Islet of Langerhans (tissue), 1 donor: ENCODE data around the gene IGF1R.

ENCODE experiments used
- FAIRE-seq: peaks from one replicate; lab custom pipeline; 2011; peaks lifted over from hg19 to GRCh38; lab: Jason Lieb, UNC

Gene IGF1R

DNA sequence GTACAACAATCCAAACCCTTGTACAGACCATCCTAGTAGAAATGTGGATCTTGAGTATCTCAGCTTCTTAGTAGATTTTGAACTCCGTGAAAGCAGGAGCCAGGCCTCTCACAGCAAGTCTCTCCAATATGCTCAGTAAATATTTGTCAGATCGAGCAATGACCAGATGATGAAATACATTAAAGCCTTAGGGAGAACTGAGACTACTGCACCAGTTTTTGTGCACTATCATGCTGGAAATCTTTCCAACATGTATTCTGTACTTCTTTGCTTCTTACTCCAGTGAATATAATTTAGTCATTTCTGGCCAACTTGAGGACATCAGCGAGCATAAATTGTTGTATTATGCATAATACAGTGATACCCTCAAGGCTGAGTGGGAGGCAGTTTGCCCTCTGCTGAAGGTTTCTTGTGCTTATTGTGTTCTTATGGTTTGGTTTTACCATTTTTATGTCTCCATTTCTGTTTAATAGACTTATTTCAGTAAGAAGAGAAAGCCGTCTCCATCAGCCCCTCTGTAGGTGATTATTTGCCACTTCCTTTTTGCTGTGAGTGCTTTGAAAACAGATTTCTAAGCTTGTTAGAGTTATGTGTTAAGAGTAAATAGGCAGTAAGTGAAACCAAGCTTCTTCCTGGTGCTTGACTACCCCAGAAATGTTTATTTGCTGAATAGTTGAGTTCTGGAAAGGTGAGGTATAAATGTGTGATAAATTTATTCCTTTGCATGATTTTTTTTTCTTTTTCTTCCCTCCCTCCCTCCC is 212.1 kb downstream of the IGF1R start:
- peak; percentile 49 for FAIRE-seq

DNA sequence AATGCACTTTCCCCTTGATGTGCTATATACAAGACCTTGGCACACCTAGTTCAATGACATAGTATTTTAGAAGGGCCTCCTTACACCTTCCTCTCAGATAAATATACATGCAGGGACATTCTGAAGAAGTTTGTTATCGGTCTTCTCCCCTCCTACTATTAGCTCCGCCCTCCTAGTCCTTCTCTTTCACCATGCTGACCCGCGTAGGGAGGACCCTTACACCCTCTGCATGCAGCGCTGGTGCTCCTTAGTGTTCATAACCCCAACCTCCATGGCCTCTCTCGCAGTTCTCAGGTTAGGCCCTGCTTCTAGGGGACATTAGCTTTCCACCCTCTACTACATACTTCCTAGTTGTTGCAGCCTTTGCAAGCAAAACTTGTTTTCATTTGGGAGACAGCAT is 212.8 kb downstream of the IGF1R start:
- FAIRE-seq: no peak

DNA sequence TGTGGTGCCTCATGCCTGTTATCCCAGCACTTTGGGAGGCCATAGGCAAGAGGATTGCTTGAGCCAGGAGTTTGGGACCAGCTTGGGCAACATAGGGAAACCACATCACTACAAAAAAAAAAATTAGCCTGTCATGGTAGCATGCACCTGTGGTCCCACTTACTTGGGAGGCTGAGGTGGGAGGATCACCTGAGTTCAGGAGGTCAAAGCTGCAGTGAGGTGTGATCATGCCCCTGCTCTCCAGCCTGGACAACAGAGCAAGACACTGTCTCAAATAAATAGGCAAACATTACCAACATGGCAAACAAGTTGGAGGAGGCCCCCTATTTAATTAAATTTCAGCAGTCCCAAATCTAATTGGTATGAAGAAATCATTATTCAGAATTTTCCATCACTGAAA is 215.6 kb downstream of the IGF1R start:
- no peak for FAIRE-seq

DNA sequence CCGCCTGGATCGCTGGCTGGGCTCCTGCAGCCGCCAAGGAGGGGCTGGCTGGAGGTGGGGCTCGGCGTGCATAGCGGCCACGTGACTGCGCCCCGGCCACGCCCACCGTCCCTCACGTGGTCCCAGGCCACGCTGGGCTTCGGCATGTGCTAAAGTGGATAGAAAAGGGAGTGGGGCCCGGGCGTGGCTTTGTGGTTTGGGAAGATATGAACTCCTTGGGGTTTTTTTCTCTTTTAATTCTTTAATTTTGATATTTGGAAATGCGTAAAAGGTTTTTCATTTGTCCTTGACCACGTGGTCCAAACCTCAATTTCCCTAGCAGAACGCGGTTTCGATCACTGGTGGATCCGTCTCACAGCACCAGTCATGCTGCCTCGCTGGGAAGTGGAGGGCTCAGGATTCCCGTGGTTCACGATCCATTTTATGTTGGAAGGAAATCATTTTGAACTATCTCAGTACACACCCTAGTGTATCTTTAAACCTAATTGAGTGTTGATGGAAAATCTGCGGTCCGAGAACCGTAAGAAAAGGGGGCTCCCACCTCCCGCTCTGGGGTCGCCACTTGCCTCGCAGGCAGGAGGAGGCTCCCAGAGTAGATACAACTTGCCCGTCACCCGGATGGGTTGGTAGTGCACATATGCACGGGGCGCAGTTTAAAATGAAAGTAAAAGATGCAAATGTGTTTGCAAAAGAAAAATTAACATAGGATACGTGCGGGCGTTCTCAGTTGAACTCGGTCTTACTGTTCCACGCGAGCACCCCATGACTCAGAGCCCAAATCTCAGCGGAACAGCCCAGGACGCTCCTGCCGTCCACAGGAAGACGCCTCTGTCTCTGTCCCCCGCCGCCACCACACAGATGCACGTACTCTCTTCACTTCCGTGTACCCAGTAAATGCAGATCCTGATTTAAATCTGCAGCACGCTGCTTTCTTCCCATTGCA is 217.3 kb downstream of the IGF1R start:
- no peak for FAIRE-seq

DNA sequence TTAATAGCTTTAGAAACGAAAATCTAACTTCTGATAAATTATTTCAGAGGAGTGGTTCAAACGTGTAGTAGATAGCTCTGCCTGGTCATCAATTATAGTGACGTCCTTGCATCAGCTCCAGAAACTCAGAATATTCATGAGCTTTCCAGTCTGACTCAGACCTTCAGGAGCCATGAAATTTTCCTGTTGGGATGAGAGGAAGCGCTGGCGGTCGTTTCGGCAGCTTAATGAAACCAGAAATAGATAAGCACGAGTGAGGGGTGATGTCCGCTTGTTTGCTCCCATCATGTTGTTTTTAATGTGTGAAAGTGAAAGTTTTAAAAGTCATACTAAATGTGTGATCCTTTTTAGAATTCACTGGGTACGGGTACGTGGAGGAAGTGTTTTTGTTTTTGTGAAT is 218.2 kb downstream of the IGF1R start:
- no peak for FAIRE-seq

DNA sequence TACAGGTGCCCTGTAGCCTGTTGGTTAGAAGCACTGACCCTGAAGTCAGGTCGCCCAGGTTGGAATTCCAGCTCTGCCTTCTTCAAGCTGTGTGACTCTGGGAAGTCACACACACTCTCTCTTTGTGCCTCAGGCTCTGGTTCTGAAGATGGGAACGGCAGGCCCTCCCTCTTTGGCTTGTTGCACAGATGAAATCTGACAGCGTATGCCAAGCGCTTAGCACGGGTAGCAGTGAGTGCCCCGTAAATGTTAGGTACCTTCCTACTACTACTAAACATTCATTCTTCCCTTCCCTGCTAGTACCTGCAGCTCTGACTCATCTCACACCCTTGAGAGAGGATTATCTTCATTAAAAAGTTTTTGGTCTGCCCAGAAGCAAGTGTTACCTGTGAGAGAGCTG is 220.2 kb downstream of the IGF1R start:
- no peak for FAIRE-seq

DNA sequence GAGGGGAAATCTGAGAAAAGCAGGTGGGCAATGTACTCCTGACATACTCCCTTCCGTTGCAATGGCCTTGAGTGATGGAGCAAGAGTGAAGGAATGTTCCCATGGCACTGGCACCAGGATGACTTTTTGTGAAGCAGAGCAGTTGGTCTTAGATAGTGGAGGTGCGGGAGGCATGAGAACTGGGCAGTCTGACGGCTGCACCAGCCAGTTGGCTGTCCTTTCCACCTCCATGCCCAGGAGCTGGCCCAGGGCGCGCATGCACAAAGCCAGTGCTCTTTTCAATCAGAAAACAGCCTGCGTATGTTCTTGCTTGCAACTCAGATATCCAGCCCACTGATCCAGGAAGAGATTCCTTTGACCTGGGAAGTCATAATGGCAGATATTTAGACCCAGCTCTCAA is 222.4 kb downstream of the IGF1R start:
- no peak for FAIRE-seq

DNA sequence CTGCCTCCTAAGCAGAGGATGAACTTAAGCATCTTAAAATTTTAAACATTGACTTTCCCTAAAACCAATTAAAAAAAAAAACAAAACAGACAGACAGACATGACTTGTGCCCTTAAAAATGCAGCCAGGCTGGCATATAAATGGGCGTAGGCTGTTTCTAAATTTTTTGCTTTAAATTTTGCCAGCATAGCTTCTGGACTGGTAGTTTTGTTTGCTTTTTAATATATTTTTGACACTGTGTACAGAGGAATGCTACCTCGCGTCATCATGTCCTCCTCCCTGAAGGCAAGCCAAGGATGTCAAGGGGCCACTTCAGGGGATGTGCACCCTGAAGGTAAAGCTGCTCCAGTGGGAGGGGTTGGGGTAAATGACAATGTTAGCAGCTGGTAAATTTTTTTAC is 224.4 kb downstream of the IGF1R start:
- no peak for FAIRE-seq

DNA sequence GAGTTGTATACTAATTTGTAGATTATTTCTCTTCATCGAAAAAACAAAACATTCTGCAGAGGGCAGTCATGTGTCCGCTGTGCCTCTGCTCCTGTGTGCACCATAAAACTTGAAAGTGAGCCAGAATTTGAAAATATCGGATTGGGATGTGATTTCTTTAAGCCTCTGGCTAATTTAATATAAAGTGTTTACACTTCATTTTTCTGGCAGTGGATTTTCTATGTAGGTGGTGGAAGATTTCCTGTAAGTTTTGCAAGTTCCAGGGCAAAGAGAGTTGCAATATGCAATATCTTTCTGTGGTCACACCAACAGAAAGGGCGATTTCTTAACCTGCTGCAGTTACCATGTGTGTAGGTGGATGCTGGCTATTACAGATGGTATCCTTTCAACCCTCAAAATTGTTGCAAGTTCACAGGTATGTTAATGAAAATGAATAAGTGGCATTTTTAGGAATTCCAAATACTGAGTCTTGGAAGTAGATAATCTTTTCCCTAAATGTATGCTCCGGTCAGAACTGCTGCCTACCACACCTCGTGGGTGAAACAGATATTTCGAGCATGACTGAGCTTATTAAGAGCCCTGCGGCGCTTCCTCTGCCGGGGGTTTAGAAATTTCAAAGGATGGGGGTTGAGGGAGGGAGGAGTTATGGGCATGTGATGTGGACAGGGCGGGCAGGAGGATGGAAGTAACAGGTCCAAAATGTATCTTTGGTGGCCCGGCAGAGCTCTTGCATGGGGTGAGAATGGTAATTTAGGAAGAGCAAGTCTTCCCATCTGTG is 225.3 kb downstream of the IGF1R start:
- no peak for FAIRE-seq

DNA sequence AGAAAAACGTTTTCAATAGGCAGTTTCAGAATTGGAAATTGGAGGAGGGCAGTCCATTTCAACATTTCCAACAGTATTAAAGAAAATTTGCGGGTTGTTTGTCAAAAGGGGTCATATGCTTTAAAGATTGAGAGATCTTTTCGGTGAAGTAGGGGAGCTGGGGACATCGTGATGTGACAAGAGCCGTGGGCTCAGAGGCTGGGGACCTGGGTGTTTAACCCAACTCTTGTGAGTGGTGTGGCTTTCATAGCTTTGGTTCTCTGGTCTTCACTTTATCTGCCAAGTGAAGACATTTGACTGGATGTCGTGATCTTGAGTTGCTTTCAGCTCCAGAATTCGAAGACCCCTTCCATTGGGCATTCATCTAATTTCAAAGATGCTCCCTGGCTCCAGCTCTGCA is 226.0 kb downstream of the IGF1R start:
- no peak for FAIRE-seq

DNA sequence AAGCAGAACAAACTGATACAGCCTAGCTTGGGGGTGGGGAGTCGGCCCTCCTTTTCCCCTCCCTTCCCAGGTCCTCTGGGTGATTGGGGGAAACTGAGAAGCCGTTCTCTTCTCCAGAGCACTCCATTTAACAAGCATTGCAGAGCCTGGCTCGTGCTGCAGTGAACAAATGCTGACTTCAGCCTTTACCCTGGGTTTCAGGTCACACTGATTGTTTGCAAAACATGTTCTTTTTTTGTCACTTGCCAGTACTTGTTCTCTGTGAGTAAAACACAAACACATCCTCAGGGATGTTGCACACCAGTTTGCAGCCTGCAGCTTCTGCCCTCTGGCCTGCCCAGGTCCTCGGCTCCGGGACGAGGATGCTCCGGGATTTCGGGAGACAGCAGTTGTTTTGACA is 226.4 kb downstream of the IGF1R start:
- FAIRE-seq: no peak

DNA sequence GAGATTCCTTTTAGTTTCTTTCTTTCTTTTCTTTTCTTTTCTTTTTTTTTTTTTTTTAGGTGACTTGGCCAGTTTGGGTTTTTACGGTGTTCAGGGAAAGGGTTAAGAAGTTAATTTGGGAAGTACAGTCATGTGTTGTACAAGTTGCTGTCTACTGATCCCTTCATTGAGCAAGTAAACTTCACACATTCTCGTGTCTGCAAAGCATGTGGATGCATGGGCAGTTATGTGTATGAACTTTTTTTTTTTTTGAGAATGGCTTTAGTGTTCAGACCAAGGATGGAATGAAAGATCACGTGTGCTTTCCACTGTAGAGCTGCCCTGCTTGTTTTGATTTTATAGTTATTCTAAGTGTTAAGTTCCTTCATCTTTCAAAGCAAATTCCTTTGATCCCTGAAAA is 227.0 kb downstream of the IGF1R start:
- FAIRE-seq: no peak

DNA sequence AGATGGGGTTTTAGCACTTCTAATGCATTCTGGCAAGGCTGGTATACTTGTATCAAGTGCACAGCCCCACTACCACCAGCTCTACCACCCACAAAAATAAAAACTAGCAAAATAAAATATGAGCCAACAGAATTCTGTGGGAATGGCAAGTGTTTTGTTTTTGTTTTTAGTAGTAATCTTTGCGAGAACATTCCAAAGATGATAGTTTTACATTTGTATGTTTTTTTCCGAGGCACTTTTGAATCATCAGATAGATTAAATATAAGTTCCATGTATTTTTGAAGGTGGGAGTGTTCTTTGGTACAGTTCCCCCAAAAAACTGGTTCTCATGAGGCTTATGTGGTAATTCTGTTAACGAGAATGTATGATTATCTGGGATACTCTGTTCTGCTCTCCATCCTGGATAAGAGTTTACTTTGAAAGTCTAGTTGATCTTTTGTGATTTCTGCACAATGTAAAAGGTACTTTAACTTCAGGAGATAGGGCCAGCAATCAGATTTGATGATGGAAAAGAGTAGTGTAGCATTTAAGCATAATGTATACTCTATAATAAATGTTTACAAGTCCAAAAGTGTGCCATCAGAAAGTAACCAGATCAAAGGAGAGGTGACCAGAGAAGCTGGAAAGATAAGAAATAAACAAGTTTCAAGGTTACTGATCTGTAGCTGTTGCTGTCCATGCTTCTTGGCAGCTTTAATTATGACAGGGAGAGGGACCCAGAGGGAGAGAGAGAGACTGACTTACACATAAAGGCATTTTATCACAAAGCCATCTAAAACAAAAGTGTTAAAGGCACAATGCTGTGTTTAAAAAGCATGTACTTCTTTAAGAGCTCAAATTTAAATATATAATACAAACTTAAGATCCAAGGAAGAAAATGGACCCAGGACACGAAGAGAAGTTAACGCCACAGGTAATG is 228.4 kb downstream of the IGF1R start:
- no peak for FAIRE-seq

DNA sequence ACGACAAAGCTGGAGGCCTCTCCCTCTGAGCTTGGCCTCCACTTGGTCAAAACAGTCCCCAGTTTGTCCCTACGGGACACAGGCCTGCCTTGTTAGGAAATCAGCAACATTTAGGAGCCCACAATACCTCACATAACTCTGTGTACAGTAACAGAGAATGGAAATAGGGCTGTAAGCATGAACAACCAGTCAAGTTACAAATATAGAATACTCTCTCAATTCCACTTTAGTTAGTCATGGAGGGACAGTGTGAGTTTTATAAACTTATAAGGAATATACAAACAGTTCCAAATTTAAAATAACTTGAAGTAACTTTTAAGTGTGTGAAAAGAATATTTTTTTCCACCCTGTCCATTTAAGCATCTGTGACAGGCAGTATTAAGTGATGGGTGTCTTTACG is 229.8 kb downstream of the IGF1R start:
- no peak for FAIRE-seq

DNA sequence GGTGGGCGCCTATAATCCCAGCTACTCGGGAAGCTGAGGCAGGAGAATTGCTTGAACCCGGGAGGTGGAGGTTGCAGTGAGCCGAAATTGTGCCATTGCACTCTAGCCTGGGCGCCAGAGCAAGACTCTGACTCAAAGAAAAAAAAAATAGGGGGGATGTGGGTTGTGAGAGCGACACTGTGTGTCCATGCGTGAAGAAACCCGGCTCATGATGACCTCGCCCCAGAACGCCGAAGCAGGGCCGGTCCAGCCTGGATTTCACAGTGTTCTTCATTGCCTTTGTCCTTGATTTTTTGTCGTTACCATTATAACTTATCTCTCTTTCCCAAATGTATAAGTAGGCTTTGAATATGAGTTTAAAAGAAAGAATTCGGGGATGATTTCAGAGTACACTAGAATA is 230.5 kb downstream of the IGF1R start:
- FAIRE-seq: no peak

DNA sequence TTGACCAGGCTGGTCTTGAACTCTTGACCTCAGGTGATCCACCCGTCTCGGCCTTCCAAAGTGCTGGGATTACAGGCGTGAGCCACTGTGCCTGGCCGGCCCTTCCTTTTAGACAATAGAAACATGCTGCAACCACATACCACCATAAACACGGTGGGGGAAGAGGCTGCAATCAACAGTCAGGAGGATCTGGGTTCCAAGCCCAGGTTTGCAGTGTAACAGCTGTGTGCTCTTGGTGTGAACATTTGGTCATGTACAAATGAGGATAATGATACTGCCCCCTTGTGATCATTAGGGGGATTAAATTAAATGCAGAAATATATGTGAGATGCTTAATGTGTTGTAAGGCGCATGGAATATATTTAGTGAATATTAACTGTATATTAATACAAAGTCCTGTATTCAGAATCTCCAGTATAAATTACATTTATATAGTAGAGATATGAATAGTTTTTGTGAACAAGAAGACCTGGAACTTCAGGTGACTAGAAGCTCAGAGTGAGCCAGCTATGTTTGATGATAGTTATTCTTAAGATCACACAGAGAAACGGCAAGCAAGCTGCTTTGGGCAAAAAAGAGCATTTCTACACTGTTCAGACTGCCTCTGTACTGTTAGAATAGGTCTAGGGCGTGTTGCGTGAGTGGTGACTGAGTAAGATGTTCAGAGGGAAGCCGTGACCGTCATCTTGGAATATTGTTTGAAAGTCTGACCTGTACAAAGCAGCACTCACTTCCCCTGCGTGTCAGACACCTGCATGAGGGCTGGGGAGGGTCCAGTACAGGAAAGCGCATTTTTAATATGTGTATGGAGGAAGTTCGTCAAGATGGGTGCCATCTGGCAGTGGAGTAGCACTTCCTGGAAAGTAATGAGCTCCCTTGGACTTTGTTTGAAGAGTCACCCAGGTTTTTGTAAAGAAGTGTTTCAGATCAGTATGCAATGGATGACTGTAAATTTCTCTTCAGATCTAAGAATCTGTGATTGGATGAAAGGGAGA is 233.5 kb downstream of the IGF1R start:
- peak; percentile 70 for FAIRE-seq

DNA sequence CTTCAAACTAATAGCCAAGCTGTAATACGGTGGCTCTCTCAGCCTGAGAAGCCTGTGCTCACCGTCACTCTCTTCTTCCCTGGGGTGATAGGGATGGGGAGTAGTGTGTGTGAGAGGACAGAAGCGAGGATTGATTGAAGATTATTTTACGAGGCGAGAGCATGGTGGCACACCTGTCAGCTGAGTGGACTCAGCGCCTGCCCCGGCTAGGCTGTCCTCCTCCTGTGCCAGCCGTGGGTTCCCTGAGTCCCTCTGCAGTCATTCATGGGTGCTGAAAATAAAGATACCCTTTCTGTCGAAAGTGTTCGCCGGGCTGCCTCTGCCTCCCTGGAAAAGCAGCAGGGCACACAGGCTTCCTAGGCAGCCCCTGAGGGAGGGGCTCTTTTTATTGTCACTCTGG is 235.1 kb downstream of the IGF1R start:
- no peak for FAIRE-seq

DNA sequence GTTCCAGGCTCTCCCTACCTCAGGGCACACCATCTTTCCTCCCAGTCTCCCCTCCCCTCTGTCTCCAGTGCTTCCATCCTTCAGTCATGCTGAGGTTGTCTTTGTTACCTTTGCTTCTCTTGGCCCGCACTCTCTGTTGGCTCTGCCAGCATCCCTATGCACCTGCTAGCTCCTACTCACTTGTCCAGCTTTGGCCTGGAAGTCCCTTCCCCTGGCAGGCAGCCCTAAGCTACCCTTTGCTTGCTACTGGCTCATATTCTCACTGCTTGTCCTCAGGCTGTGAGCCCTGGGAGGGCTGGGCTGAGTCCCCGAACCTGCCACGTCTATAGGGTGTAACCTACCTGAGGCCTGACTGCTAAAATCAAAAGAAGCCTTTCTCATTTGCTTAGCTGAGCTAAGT is 236.6 kb downstream of the IGF1R start:
- FAIRE-seq: no peak

DNA sequence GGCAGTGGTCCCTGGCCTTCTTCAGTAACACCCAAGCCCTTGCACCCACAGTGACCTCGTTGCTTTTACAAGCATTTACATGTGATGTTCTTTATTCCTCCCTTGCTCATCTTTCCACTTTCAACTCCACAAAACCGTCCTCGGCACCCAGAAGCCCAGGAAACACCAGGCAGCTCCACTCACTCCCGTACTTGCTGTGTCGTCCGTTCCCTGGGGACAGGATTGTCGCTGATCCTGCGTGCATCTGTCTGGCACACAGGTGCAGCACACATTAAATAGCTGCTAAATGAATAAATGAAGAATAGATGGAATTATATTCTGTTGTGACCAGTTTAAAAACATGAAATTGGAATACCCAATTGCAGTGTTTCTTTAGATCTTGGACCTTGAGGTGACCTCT is 239.6 kb downstream of the IGF1R start:
- FAIRE-seq: no peak

DNA sequence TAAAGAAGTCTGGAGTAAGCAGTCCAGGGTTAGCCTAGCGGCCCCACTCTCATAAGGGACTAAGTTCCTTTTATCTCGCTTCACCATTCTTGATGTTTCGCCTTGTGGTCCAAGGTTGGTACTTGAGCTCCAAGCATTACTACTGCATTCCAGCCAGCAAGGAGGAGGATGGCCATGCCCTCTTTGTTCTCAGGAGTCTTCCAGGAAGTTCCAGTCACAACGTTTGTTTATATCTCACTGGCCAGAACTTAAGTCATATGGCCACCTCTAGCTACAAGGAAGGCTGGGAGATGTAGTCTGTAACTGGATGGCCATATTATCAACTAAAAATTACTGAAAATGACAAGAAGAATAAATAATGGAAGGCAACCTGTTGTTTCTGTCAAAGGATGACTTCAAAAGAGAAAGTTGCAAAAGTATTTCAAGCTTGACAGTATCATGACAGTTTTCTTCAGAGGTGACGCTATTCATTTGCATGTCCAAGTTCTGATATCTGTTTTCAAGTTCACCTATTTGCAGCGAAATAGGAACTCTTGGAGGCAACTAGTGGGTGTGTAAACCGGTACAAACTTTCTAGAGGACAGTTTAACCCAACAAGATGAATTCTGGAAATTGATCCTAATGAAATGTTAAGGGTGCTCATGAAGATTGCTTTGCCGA is 240.6 kb downstream of the IGF1R start:
- FAIRE-seq: no peak
